CD8-positive, alpha-beta memory T cell (primary cell): ENCODE measurements around the gene CCDC182. TPM values are rescaled to one million over a fixed set of nuclear protein-coding genes. Genes with fewer than 3 reads are reported as not detected.

Experiments
- CTCF ChIA-PET: fragments of 350-600 bp; sonication (Branson Sonifier 250); formaldehyde crosslinking; loops from one replicate; lab custom pipeline; 2021; ENCODE audit warnings: antibody characterized with exemption; lab: Charles Lee
- POLR2A ChIA-PET: fragments of 350-600 bp; sonication (Branson Sonifier 250); formaldehyde crosslinking; loops from one replicate; lab custom pipeline; 2021; ENCODE audit warnings: antibody characterized with exemption; lab: Charles Lee
- DNase-seq, 5 donors: peaks; one replicate each; pipeline versions ENCODE4 v3.0.0 to v3.0.0-alpha.2; 2020 to 2022; ENCODE audit warnings: mixed read lengths in 1 of 5
- H3K27ac ChIP-seq: one replicate; pipeline ENCODE4 v1.7.0; 2013; ENCODE audit warnings: low read depth, mild to moderate bottlenecking, low read length, moderate library complexity
- H3K27me3 ChIP-seq: 2 replicates; pipeline ENCODE4 v1.7.0; 2013; ENCODE audit warnings: low read length, mild to moderate bottlenecking; ENCODE audit not compliant: insufficient read depth, poor library complexity, severe bottlenecking
- H3K36me3 ChIP-seq: 2 replicates; pipeline ENCODE4 v1.7.0; 2013; ENCODE audit warnings: mild to moderate bottlenecking, low read length, moderate library complexity; ENCODE audit not compliant: insufficient read depth
- H3K4me1 ChIP-seq: 2 replicates; pipeline ENCODE4 v1.7.0; 2013; ENCODE audit warnings: mild to moderate bottlenecking, low read length, moderate library complexity; ENCODE audit not compliant: insufficient read depth
- H3K4me3 ChIP-seq: 2 replicates; pipeline ENCODE4 v1.7.0; 2013; ENCODE audit warnings: mild to moderate bottlenecking, low read length
- H3K9me3 ChIP-seq: 2 replicates; pipeline ENCODE4 v1.7.0; 2013; ENCODE audit warnings: mild to moderate bottlenecking, low read length
- H3K27ac Mint-ChIP-seq, 8 donors: one replicate each; pipeline ENCODE4 v1.8.0; 2020 to 2021; ENCODE audit warnings: mixed read lengths in 8 of 8, mild to moderate bottlenecking in 6 of 8, inconsistent platforms in 3 of 8, moderate library complexity in 3 of 8
- H3K27me3 Mint-ChIP-seq, 2 donors: one replicate each; pipeline ENCODE4 v1.8.0; 2020 to 2021; ENCODE audit warnings: mixed read lengths in 2 of 2, mild to moderate bottlenecking in 1 of 2, moderate library complexity in 1 of 2
- H3K36me3 Mint-ChIP-seq, 3 donors: one replicate each; pipeline ENCODE4 v1.8.0; 2020 to 2021; ENCODE audit warnings: mixed read lengths in 3 of 3, inconsistent platforms in 1 of 3, mild to moderate bottlenecking in 1 of 3
- H3K4me1 Mint-ChIP-seq, 3 donors: one replicate each; pipeline ENCODE4 v1.8.0; 2020 to 2021; ENCODE audit warnings: mixed read lengths in 3 of 3, inconsistent platforms in 1 of 3, mild to moderate bottlenecking in 1 of 3
- H3K4me3 Mint-ChIP-seq, 7 donors: one replicate each; pipeline ENCODE4 v1.8.0; 2020 to 2021; ENCODE audit warnings: mixed read lengths in 7 of 7, mild to moderate bottlenecking in 6 of 7, moderate library complexity in 4 of 7, inconsistent platforms in 2 of 7
- H3K9me3 Mint-ChIP-seq, 5 donors: one replicate each; pipeline ENCODE4 v1.8.0; 2020 to 2022; ENCODE audit warnings: mixed read lengths in 5 of 5, mild to moderate bottlenecking in 3 of 5, moderate library complexity in 2 of 5, inconsistent platforms in 1 of 5
- polyA plus RNA-seq: library from polyadenylated mRNA; unstranded; fragments of 300-500 nt; fragmentation: Illumina TruSeq; gene quantifications from one replicate; pipeline ENCODE4 v1.2.3, GENCODE V29; 2021
- total RNA-seq, 2 experiments: library from RNA; stranded (reverse); gene quantifications; one replicate each; pipeline ENCODE4 v1.2.3, GENCODE V29; 2021

Gene CCDC182
- total and polyA plus RNA-seq, 3 experiments from 2014 or later: not detected

DNA sequence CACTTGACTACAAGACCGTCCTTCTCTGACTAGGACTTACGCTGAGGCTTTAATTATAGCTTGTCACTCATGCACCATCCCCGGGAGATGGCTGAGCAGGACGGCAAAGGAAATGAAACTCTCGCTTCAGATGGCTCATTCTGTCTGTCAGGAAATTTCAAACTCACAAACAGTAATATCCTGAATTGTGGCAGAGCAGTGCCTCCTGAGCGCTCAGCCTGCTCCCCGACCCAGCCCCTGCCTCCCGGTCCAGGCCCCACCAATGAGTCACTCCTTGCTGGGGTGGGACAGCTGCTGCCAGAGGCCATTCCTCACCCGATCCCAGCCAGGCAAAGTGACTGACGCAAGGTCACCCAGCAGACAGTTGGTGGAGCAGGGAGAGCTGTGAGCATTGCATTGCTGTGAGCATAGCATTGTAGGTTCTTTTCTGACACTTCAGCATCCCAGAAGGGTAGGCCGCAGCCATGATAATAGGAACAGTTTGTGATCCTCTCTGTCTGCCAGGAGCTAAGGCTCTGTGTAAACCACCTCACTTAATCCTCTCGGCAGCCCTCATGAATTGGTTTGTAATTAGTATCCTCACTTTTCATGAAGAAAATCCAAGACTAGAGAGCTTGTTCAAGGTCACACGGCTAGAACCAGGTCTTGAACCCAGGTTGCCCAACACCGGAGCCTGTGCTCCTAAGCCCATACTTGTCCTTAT, 20.9 kb downstream of the CCDC182 start:
- Mint-ChIP-seq H3K27me3 (peaks cover 0 to 3% of the 10 kb centered on the region in 2 donors), H3K36me3 (no peaks in the 10 kb centered on the region), H3K4me3 (no peak overlapping the region), H3K27ac (no peak overlapping the region), H3K4me1 (peaks cover 0 to 8% (median 6%) of the 10 kb centered on the region in 3 donors), H3K9me3 (no peaks in the 10 kb centered on the region)
- no peaks in the 10 kb centered on the region for H3K27me3 ChIP-seq
- H3K4me3 ChIP-seq: no peak overlapping the region
- DNase-seq: no peak
- no peaks in the 10 kb centered on the region for H3K4me1 ChIP-seq
- no peaks in the 10 kb centered on the region for H3K9me3 ChIP-seq
- no peak overlapping the region for H3K27ac ChIP-seq
- POLR2A ChIA-PET: no interaction called here
- CTCF ChIA-PET: no interaction called here
- no peaks in the 10 kb centered on the region for H3K36me3 ChIP-seq

GRCh38 chr17:57723427-57724025, 21.6 kb downstream of the CCDC182 start:
- Histone ChIP-seq H3K4me1 (no peaks in the 10 kb centered on the region), H3K9me3 (no peaks in the 10 kb centered on the region), H3K4me3 (no peak overlapping the region), H3K36me3 (no peaks in the 10 kb centered on the region), H3K27ac (no peak overlapping the region), H3K27me3 (no peaks in the 10 kb centered on the region)
- peaks cover 0 to 8% (median 6%) of the 10 kb centered on the region in 3 donors for H3K4me1 Mint-ChIP-seq
- no peak for DNase-seq
- ChIA-PET CTCF (no interaction called here), POLR2A (no interaction called here)
- H3K36me3 Mint-ChIP-seq: no peaks in the 10 kb centered on the region
- H3K27ac Mint-ChIP-seq: peak overlapping the region in 1 of 8 donors; percentile 20
- no peaks in the 10 kb centered on the region for H3K9me3 Mint-ChIP-seq
- H3K4me3 Mint-ChIP-seq: no peak overlapping the region
- H3K27me3 Mint-ChIP-seq: peaks cover 0 to 3% of the 10 kb centered on the region in 2 donors

DNA sequence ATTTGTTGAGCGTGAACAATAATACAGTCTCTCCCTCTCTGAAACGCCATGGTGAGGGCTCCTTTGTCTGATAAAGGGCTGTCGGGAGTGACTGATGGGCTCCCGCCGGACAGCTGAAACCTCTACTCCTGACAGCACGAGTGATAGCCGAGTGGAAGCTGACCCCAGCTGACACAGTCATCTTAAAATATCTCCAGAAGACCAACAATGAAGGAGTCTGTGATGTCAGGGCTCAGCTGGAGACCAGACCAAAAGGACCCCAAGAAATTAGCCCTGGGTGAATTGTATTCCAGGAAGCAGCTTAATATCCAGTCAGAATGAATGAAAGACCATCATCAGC, 22.4 kb downstream of the CCDC182 start:
- DNase-seq: no peak
- Histone ChIP-seq H3K27ac (no peak overlapping the region), H3K4me3 (no peak overlapping the region), H3K36me3 (no peaks in the 10 kb centered on the region), H3K4me1 (no peaks in the 10 kb centered on the region), H3K9me3 (no peaks in the 10 kb centered on the region), H3K27me3 (no peaks in the 10 kb centered on the region)
- Mint-ChIP-seq H3K4me3 (no peak overlapping the region), H3K4me1 (peaks cover 0 to 8% (median 6%) of the 10 kb centered on the region in 3 donors), H3K27ac (no peak overlapping the region), H3K27me3 (peaks cover 0 to 1% of the 10 kb centered on the region in 2 donors), H3K36me3 (no peaks in the 10 kb centered on the region), H3K9me3 (no peaks in the 10 kb centered on the region)
- ChIA-PET CTCF (no interaction called here), POLR2A (no interaction called here)

GRCh38 chr17:57721967-57722703, 23.0 kb downstream of the CCDC182 start:
- H3K4me1 ChIP-seq: no peaks in the 10 kb centered on the region
- no peak overlapping the region for H3K4me3 Mint-ChIP-seq
- peaks cover 0 to 8% (median 6%) of the 10 kb centered on the region in 3 donors for H3K4me1 Mint-ChIP-seq
- CTCF ChIA-PET: no interaction called here
- no peak for DNase-seq
- H3K9me3 Mint-ChIP-seq: no peaks in the 10 kb centered on the region
- no peak overlapping the region for H3K27ac Mint-ChIP-seq
- no peaks in the 10 kb centered on the region for H3K27me3 ChIP-seq
- H3K36me3 ChIP-seq: no peaks in the 10 kb centered on the region
- H3K27me3 Mint-ChIP-seq: peaks cover 0 to 7% of the 10 kb centered on the region in 2 donors
- H3K9me3 ChIP-seq: no peaks in the 10 kb centered on the region
- POLR2A ChIA-PET: no interaction called here
- no peak overlapping the region for H3K4me3 ChIP-seq
- no peak overlapping the region for H3K27ac ChIP-seq
- no peaks in the 10 kb centered on the region for H3K36me3 Mint-ChIP-seq

DNA sequence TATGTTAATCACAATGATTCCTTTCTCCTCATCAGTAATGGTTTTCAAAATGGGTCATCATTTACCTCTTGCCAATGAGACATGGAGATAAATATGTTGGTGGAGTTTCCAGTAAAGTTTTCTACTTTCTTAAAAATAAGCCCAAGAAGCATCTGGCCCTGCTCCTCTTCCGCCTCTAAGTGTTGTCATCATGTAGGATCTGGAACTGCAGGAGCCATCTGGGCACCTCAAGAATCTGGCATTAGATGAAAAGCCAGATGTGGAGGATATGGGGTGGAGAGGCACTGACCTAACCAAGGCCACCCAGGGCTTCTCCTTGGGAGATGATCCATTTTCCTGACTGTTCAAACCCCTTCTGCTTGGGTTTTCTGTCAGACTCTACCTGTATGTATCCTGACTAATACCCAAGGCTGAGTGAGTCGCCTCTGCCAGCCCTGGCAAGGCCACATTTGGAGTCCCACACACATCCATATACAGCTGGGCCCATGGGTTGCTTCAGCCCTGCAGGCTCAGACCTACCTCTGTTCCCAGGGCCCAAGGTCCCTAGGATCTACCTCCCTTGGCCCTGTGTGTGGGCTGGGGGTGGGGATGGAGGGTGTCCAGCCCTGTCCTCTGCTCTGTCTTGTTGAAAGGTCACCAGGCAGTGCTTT, 24.6 kb downstream of the CCDC182 start:
- H3K4me1 ChIP-seq: no peaks in the 10 kb centered on the region
- H3K4me3 ChIP-seq: no peak overlapping the region
- no peak overlapping the region for H3K4me3 Mint-ChIP-seq
- no peak overlapping the region for H3K27ac ChIP-seq
- H3K36me3 Mint-ChIP-seq: no peaks in the 10 kb centered on the region
- DNase-seq: no peak
- ChIA-PET POLR2A (no interaction called here), CTCF (no interaction called here)
- H3K4me1 Mint-ChIP-seq: peaks cover 0 to 8% (median 6%) of the 10 kb centered on the region in 3 donors
- H3K27me3 Mint-ChIP-seq: peaks cover 10 to 20% of the 10 kb centered on the region in 2 donors
- no peaks in the 10 kb centered on the region for H3K9me3 Mint-ChIP-seq
- H3K9me3 ChIP-seq: no peaks in the 10 kb centered on the region
- H3K27ac Mint-ChIP-seq: no peak overlapping the region
- H3K27me3 ChIP-seq: no peaks in the 10 kb centered on the region
- no peaks in the 10 kb centered on the region for H3K36me3 ChIP-seq

GRCh38 chr17:57718878-57719277, 26.2 kb downstream of the CCDC182 start:
- POLR2A ChIA-PET: no interaction called here
- Mint-ChIP-seq H3K4me3 (no peak overlapping the region), H3K27ac (no peak overlapping the region), H3K4me1 (peaks cover 0 to 8% (median 6%) of the 10 kb centered on the region in 3 donors), H3K36me3 (no peaks in the 10 kb centered on the region), H3K27me3 (peaks cover 17 to 31% of the 10 kb centered on the region in 2 donors), H3K9me3 (no peaks in the 10 kb centered on the region)
- no peaks in the 10 kb centered on the region for H3K4me1 ChIP-seq
- CTCF ChIA-PET: no interaction called here
- H3K27me3 ChIP-seq: no peaks in the 10 kb centered on the region
- no peaks in the 10 kb centered on the region for H3K9me3 ChIP-seq
- DNase-seq: no peak
- H3K27ac ChIP-seq: no peak overlapping the region
- no peak overlapping the region for H3K4me3 ChIP-seq
- H3K36me3 ChIP-seq: no peaks in the 10 kb centered on the region

DNA sequence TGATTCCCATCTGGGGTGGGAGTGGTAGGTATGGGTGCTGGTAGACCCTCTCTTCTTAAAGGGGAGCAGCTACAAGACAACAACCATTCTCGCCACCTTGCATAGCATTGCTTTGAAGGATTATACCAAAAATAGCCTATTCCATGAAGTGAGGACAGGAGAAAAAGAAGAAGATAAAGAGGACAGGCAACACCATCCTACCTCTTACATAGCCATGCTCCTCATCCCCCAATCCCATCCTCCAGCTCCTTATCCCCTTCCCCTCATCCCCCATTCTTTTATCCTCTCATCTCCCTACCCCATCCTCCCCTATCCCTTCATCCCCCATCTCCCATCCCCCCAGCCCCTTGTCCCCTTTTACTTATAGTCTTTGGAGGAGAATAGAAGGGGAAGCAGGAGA, 29.1 kb downstream of the CCDC182 start:
- H3K27me3 ChIP-seq: no peaks in the 10 kb centered on the region
- Mint-ChIP-seq H3K27me3 (peaks cover 23 to 46% of the 10 kb centered on the region in 2 donors), H3K9me3 (peaks cover 0 to under 1% (median 0%) of the 10 kb centered on the region in 5 donors), H3K4me1 (no peaks in the 10 kb centered on the region), H3K27ac (no peak overlapping the region), H3K36me3 (peaks cover 0 to 2% (median 0%) of the 10 kb centered on the region in 3 donors), H3K4me3 (no peak overlapping the region)
- no peak for DNase-seq
- CTCF ChIA-PET: no interaction called here
- H3K27ac ChIP-seq: no peak overlapping the region
- no peaks in the 10 kb centered on the region for H3K36me3 ChIP-seq
- H3K9me3 ChIP-seq: no peaks in the 10 kb centered on the region
- H3K4me1 ChIP-seq: no peaks in the 10 kb centered on the region
- POLR2A ChIA-PET: interaction anchor here (0.6 kb wide), 1 partner anchor 109 kb away, joined by 6 read pairs; no protein-coding TSS in a partner anchor
- H3K4me3 ChIP-seq: no peak overlapping the region
